GM12891 (cell line): ENCODE data around the gene ADD1.

Source experiments
- DNase-seq: peaks from one replicate; pipeline ENCODE4 v3.0.0; 2011; ENCODE audit warnings: low spot score; ENCODE audit not compliant: insufficient read length
- FAIRE-seq: peaks from 2 replicates; lab custom pipeline; 2011; peaks lifted over from hg19 to GRCh38; lab: Jason Lieb, UNC
- PAX5 ChIP-seq: IDR thresholded peaks from 2 replicates; pipeline ENCODE4 v1.6.1; 2011; ENCODE audit warnings: low read length, moderate library complexity, mild to moderate bottlenecking; ENCODE audit not compliant: insufficient read depth, severe bottlenecking
- POLR2A ChIP-seq: IDR thresholded peaks from 2 replicates; pipeline ENCODE4 v1.6.1; 2011; ENCODE audit warnings: low read depth, low read length, control low read depth
- POLR2AphosphoS5 ChIP-seq: IDR thresholded peaks from 2 replicates; pipeline ENCODE4 v1.6.1; 2011; ENCODE audit warnings: low read depth, low read length, control low read depth
- POU2F2 ChIP-seq: IDR thresholded peaks from 2 replicates; pipeline ENCODE4 v1.6.1; 2011; ENCODE audit warnings: low read depth, mild to moderate bottlenecking, control low read depth, low read length, moderate library complexity
- SPI1 ChIP-seq: IDR thresholded peaks from 2 replicates; pipeline ENCODE4 v1.6.1; 2011; ENCODE audit warnings: low read depth, low read length, control low read depth
- TAF1 ChIP-seq: IDR thresholded peaks from 2 replicates; pipeline ENCODE4 v1.6.1; 2011; ENCODE audit warnings: low read depth, low read length, control low read depth

Gene ADD1

GRCh38 chr4:2812612-2813354 is 30.9 kb upstream of the ADD1 start:
- DNase-seq, result no peak
- no peak for TF ChIP-seq POLR2A
- no peak for TF ChIP-seq POLR2AphosphoS5
- TF ChIP-seq SPI1, result no peak
- TF ChIP-seq POU2F2, result no peak
- no peak for TF ChIP-seq TAF1
- TF ChIP-seq PAX5, result no peak
- FAIRE-seq, result no peak

DNA sequence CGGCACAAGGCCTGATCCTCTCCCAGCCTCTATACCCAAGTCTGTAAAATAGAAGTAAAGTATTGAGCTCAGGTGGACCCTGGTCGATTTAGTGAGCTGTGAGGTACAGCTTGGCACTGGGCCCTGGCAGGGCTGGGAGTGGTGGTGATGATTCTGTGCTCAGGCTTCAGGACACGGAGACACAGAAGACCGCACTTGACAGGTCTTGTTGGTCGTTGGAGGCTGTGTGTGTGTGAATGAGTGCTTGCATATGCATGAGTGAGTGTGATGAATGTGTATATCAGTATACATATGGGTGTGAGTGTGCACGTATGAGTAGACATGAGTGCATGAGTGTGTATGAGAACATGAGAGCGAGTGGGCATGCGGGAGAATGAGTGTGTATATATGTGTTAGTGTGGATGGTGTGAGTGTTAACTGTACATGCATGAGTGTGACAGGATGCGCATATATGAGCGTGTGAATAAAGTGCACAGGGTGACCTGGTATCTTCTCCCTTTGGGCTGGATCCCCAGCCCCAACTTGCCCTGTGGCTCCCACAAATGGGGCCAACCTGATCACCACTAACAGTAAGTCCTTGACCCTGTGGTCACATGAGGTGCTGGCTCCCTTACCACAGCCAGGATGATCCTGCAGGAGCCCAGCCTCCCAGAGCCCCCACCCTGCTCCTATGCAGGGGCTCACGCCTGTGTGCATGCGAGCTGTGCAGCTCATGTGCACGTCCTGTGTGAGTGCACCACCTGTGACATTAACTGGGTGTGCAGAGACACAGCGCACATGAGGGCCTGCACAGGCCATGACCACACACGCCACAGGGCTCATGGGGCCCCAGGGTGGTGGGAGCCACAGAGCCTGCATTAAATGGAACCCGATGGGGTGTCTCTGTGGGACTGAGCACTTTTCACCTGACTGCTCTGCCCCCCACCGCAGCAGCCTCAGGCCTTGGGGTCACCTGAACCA is 29.9 kb upstream of the ADD1 start:
- FAIRE-seq (peak; percentile 87), DNase-seq (no peak)
- TF ChIP-seq SPI1 (no peak), POLR2AphosphoS5 (no peak), POU2F2 (peak; percentile 80)

DNA sequence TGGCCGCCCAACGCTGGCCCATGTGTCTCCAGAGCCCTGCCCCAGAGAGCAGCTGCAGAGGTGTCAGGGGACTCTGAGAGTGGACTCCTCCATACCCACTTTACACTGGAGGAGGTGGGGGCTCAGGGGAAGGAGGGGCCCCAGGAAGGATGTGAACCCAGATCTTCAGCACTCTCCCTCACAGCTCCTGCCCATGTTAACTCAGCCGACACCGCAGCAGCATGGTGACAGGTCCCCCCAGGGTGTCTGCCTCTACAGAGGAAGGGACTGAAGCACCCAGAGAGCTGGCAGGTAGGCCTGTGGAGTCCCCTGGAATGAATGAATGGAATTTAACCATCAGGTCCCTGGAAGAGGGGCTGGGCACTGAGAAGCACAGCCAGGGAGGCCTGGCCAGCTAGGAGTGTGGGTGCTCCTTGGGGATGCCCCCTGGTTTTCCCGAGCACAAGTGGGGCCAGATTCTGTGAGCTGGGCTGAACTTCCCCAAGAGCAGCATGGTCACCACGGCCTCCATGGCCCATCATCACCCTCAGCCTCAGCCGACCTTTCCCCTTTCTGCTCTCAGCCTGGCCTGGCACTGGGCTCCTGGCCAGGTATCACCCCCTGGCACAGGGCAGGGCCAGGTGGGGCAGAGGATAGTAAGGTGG is 28.9 kb upstream of the ADD1 start:
- no peak for FAIRE-seq
- TF ChIP-seq PAX5 (no peak), POLR2A (no peak), SPI1 (no peak), POLR2AphosphoS5 (no peak), POU2F2 (no peak), TAF1 (no peak)
- DNase-seq, result no peak

DNA sequence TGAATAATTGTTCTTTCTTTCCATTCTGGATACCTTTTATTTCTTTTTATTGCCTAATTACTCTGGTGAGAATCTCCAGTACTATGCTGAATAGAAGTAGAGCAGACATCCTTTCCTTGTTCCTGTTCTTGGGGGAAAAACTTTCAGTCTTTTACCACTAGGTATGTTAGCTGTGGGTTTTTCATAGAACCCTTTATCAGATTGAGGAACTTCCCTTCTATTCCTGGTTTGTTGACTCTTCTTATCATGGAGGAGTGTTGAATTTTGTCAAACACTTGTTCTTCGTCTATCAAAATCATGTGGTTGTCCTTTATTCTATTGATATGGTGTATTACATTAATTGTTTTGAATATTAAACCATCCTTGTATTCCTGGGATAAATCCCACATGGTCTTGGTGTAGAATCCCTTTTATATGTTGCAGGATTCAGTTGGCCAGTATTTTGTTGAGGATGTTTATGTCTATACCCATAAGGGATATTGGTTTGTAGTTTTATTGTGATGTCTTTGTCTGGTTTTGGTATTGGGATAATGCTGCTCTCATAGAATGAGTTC is 27.2 kb upstream of the ADD1 start:
- DNase-seq (no peak), FAIRE-seq (no peak)
- TF ChIP-seq POU2F2, result no peak
- TF ChIP-seq PAX5, result no peak
- no peak for TF ChIP-seq TAF1
- TF ChIP-seq POLR2AphosphoS5, result no peak
- no peak for TF ChIP-seq POLR2A
- TF ChIP-seq SPI1, result no peak

DNA sequence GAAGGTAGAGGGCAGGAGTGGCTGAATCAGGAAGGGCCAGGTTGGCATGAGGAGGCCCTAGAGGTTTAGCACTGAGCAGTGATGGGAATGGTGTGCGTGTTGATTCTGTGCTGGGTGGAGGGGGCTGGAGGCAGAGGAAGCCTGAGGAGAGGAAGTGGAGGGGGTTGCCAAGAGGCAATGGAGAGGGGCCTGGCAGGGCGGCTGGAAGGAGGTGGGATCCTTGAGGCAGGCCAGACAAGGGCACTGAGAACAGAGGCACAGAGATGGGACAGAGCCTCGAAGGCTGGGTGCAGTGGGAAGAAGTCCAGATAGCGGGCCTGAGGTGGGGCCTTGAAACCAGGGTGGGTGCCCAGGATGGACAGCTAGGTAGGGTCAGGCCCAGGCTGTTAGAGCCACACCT is 26.5 kb upstream of the ADD1 start:
- peak; percentile 16 for FAIRE-seq
- TF ChIP-seq SPI1 (no peak), PAX5 (no peak), POLR2A (no peak), POU2F2 (no peak), POLR2AphosphoS5 (no peak), TAF1 (no peak)
- no peak for DNase-seq

GRCh38 chr4:2817701-2818350 is 25.8 kb upstream of the ADD1 start:
- peak; percentile 72 for FAIRE-seq
- TF ChIP-seq POU2F2, result no peak
- TF ChIP-seq PAX5, result no peak
- TF ChIP-seq SPI1, result no peak
- no peak for TF ChIP-seq POLR2A
- TF ChIP-seq TAF1, result no peak
- no peak for TF ChIP-seq POLR2AphosphoS5
- peak; percentile 78 for DNase-seq

- TF ChIP-seq SPI1, result peak; percentile 16; the same call in 1 of the 2 replicates
- TF ChIP-seq PAX5, result no peak
- no peak for DNase-seq
- no peak for FAIRE-seq
These were observed 25.2 kb upstream of the ADD1 start for GRCh38 chr4:2818351-2818939.
